ENCODE measurements around the gene HBG1.

HBG1 gene

DNA sequence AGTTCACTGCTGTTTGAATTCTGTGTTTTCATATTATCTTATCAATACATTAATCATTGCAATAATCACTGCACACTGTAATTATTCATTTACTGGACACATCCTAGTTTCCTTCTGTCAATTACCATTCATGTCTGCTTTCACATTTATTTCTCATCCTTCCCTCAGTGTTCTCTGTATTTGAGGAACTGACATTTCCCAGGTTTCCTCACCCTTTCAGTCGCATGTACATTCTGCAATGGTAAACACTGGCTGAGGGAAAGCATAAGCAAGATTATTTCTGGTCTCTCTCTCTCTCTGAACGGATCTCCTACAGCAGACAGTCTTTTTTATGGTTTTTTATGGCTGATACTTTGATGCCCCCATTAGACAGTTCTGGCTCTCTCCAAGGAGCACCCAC lies 11.2 kb downstream of the HBG1 start:
- Histone ChIP-seq H3K79me2 (ENCODE audit: control insufficient read depth, insufficient read depth, low read length, poor library complexity) (no peaks in the 10 kb centered on the region), H3K27ac (ENCODE audit: low read depth, low read length) (no peak overlapping the region), H3K4me3 (ENCODE audit: low read depth, low read length) (no peak overlapping the region), H2BK5ac (ENCODE audit: low read depth, low read length, poor library complexity) (no peak overlapping the region), H2BK120ac (ENCODE audit: insufficient read depth, low read length, poor library complexity) (no peak overlapping the region), H3K23ac (ENCODE audit: low read length) (no peak overlapping the region), H3K18ac (ENCODE audit: low read length) (no peak overlapping the region), H3K9me3 (ENCODE audit: insufficient read depth, low read depth, low read length) (no peaks in the 10 kb centered on the region), H3K79me1 (ENCODE audit: low read length) (no peaks in the 10 kb centered on the region), H2BK12ac (ENCODE audit: low read length) (no peak overlapping the region), H3K36me3 (ENCODE audit: control insufficient read depth in 1 of 2, insufficient read depth in 2 of 2, low read length in 2 of 2) (peaks cover 0 to 1% of the 10 kb centered on the region in 2 experiments), H3K27me3 (ENCODE audit: insufficient read depth, low read length) (no peaks in the 10 kb centered on the region), H2AFZ (ENCODE audit: insufficient read depth, low read length, poor library complexity) (no peak overlapping the region), H2AK5ac (ENCODE audit: low read length) (no peak overlapping the region), H3K4me2 (ENCODE audit: low read length) (no peak overlapping the region), H4K8ac (ENCODE audit: low read depth, low read length) (no peak overlapping the region), H4K91ac (ENCODE audit: low read depth, low read length) (no peak overlapping the region), H4K12ac (ENCODE audit: low read depth, low read length) (no peak overlapping the region), H3K14ac (ENCODE audit: low read length) (no peak overlapping the region), H3K4me1 (ENCODE audit: control insufficient read depth in 1 of 2, insufficient read depth in 2 of 2, low read length in 2 of 2) (no peaks in the 10 kb centered on the region), H3K4ac (ENCODE audit: low read depth, low read length) (no peak overlapping the region), H3K9ac (ENCODE audit: low read length) (no peak overlapping the region)
- no CpG with 5 or more reads among the region's 2 CpGs for WGBS (ENCODE audit: extremely low coverage, insufficient coverage, insufficient read length)
- DNase-seq = no peak

GRCh38 chr11:5237420-5237819 lies 12.2 kb downstream of the HBG1 start:
- Histone ChIP-seq H2BK12ac (ENCODE audit: low read length) (no peak overlapping the region), H3K14ac (ENCODE audit: low read length) (no peak overlapping the region), H3K9ac (ENCODE audit: low read length) (no peak overlapping the region), H2BK120ac (ENCODE audit: insufficient read depth, low read length, poor library complexity) (no peak overlapping the region), H3K27ac (ENCODE audit: low read depth, low read length) (no peak overlapping the region), H3K18ac (ENCODE audit: low read length) (no peak overlapping the region), H4K12ac (ENCODE audit: low read depth, low read length) (no peak overlapping the region), H3K27me3 (ENCODE audit: insufficient read depth, low read length) (no peaks in the 10 kb centered on the region), H3K36me3 (ENCODE audit: control insufficient read depth in 1 of 2, insufficient read depth in 2 of 2, low read length in 2 of 2) (peaks cover 0 to 1% of the 10 kb centered on the region in 2 experiments), H3K4ac (ENCODE audit: low read depth, low read length) (no peak overlapping the region), H3K23ac (ENCODE audit: low read length) (no peak overlapping the region), H3K4me1 (ENCODE audit: control insufficient read depth in 1 of 2, insufficient read depth in 2 of 2, low read length in 2 of 2) (no peaks in the 10 kb centered on the region), H3K79me1 (ENCODE audit: low read length) (no peaks in the 10 kb centered on the region), H4K91ac (ENCODE audit: low read depth, low read length) (no peak overlapping the region), H2AFZ (ENCODE audit: insufficient read depth, low read length, poor library complexity) (no peak overlapping the region), H2AK5ac (ENCODE audit: low read length) (no peak overlapping the region), H3K9me3 (ENCODE audit: insufficient read depth, low read depth, low read length) (peaks cover 1% of the 10 kb centered on the region), H4K8ac (ENCODE audit: low read depth, low read length) (no peak overlapping the region), H2BK5ac (ENCODE audit: low read depth, low read length, poor library complexity) (no peak overlapping the region), H3K4me3 (ENCODE audit: low read depth, low read length) (no peak overlapping the region), H3K79me2 (ENCODE audit: control insufficient read depth, insufficient read depth, low read length, poor library complexity) (no peaks in the 10 kb centered on the region), H3K4me2 (ENCODE audit: low read length) (no peak overlapping the region)
- no CpG with 5 or more reads among the region's 2 CpGs for WGBS (ENCODE audit: extremely low coverage, insufficient coverage, insufficient read length)
- no peak for DNase-seq

DNA sequence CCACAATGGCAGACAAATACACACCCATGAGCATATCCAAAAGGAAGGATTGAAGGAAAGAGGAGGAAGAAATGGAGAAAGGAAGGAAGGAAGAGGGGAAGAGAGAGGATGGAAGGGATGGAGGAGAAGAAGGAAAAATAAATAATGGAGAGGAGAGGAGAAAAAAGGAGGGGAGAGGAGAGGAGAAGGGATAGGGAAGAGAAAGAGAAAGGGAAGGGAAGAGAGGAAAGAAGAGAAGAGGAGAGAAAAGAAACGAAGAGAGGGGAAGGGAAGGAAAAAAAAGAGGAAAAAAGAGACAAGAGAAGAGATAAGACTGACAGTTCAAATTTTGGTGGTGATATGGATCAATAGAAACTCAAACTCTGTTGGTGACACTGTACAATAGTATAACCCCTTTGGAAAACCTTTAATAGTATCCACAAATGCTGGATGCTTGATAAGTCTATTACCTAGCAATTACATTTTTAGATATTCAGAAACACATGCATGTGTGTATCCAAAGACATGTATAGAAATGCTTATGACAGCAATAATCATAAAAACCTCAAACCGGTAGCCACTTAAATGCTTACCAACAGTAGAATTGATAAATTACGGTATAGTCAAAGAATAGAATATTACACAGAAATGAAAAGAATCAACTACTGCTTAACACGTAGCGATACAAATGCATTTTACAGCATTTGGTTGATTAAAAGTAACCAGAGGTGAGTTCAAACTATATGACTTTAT lies 14.1 kb downstream of the HBG1 start:
- H2BK120ac ChIP-seq (ENCODE audit: insufficient read depth, low read length, poor library complexity) = no peak overlapping the region
- no peak overlapping the region for H4K8ac ChIP-seq (ENCODE audit: low read depth, low read length)
- no peak overlapping the region for H3K27ac ChIP-seq (ENCODE audit: low read depth, low read length)
- no peak overlapping the region for H2AFZ ChIP-seq (ENCODE audit: insufficient read depth, low read length, poor library complexity)
- H3K14ac ChIP-seq (ENCODE audit: low read length) = no peak overlapping the region
- DNase-seq = no peak
- H3K79me2 ChIP-seq (ENCODE audit: control insufficient read depth, insufficient read depth, low read length, poor library complexity) = no peaks in the 10 kb centered on the region
- WGBS (ENCODE audit: extremely low coverage, insufficient coverage, insufficient read length) = no CpG with 5 or more reads among the region's 5 CpGs
- H3K4me1 ChIP-seq (ENCODE audit: control insufficient read depth in 1 of 2, insufficient read depth in 2 of 2, low read length in 2 of 2) = no peaks in the 10 kb centered on the region
- H3K79me1 ChIP-seq (ENCODE audit: low read length) = no peaks in the 10 kb centered on the region
- no peaks in the 10 kb centered on the region for H3K27me3 ChIP-seq (ENCODE audit: insufficient read depth, low read length)
- no peak overlapping the region for H2BK12ac ChIP-seq (ENCODE audit: low read length)
- H3K9ac ChIP-seq (ENCODE audit: low read length) = no peak overlapping the region
- no peak overlapping the region for H4K12ac ChIP-seq (ENCODE audit: low read depth, low read length)
- no peak overlapping the region for H4K91ac ChIP-seq (ENCODE audit: low read depth, low read length)
- H3K18ac ChIP-seq (ENCODE audit: low read length) = no peak overlapping the region
- H2AK5ac ChIP-seq (ENCODE audit: low read length) = no peak overlapping the region
- H3K4ac ChIP-seq (ENCODE audit: low read depth, low read length) = no peak overlapping the region
- peaks cover 0 to 1% of the 10 kb centered on the region in 2 experiments for H3K36me3 ChIP-seq (ENCODE audit: control insufficient read depth in 1 of 2, insufficient read depth in 2 of 2, low read length in 2 of 2)
- H2BK5ac ChIP-seq (ENCODE audit: low read depth, low read length, poor library complexity) = no peak overlapping the region
- H3K4me3 ChIP-seq (ENCODE audit: low read depth, low read length) = no peak overlapping the region
- no peak overlapping the region for H3K4me2 ChIP-seq (ENCODE audit: low read length)
- H3K9me3 ChIP-seq (ENCODE audit: insufficient read depth, low read depth, low read length) = peaks cover 1% of the 10 kb centered on the region
- H3K23ac ChIP-seq (ENCODE audit: low read length) = no peak overlapping the region

- no peak within 1 kb of the TSS for H4K12ac ChIP-seq (ENCODE audit: low read depth, low read length)
- WGBS (ENCODE audit: extremely low coverage, insufficient coverage, insufficient read length) = no CpG with 5 or more reads among the region's 2 CpGs
- no peak for DNase-seq
- H3K27me3 ChIP-seq (ENCODE audit: insufficient read depth, low read length) = no peaks in the 10 kb centered on the region
- no peak within 1 kb of the TSS for H2AK5ac ChIP-seq (ENCODE audit: low read length)
- H3K4me1 ChIP-seq (ENCODE audit: control insufficient read depth in 1 of 2, insufficient read depth in 2 of 2, low read length in 2 of 2) = no peaks in the 10 kb centered on the region
- H4K91ac ChIP-seq (ENCODE audit: low read depth, low read length) = no peak within 1 kb of the TSS
- no peak within 1 kb of the TSS for H4K8ac ChIP-seq (ENCODE audit: low read depth, low read length)
- no peak within 1 kb of the TSS for H3K4me3 ChIP-seq (ENCODE audit: low read depth, low read length)
- H3K79me2 ChIP-seq (ENCODE audit: control insufficient read depth, insufficient read depth, low read length, poor library complexity) = no peaks in the 10 kb centered on the region
- H3K36me3 ChIP-seq (ENCODE audit: control insufficient read depth in 1 of 2, insufficient read depth in 2 of 2, low read length in 2 of 2) = peaks cover 0 to 1% of the 10 kb centered on the region in 2 experiments
- H3K79me1 ChIP-seq (ENCODE audit: low read length) = no peaks in the 10 kb centered on the region
- H3K14ac ChIP-seq (ENCODE audit: low read length) = no peak within 1 kb of the TSS
- H2BK12ac ChIP-seq (ENCODE audit: low read length) = no peak within 1 kb of the TSS
- no peak within 1 kb of the TSS for H3K9ac ChIP-seq (ENCODE audit: low read length)
- no peak within 1 kb of the TSS for H2BK5ac ChIP-seq (ENCODE audit: low read depth, low read length, poor library complexity)
- H3K9me3 ChIP-seq (ENCODE audit: insufficient read depth, low read depth, low read length) = peaks cover 1% of the 10 kb centered on the region
- no peak within 1 kb of the TSS for H3K23ac ChIP-seq (ENCODE audit: low read length)
- no peak within 1 kb of the TSS for H3K4ac ChIP-seq (ENCODE audit: low read depth, low read length)
- H2AFZ ChIP-seq (ENCODE audit: insufficient read depth, low read length, poor library complexity) = no peak within 1 kb of the TSS
- no peak within 1 kb of the TSS for H3K18ac ChIP-seq (ENCODE audit: low read length)
- H3K27ac ChIP-seq (ENCODE audit: low read depth, low read length) = no peak within 1 kb of the TSS
- H2BK120ac ChIP-seq (ENCODE audit: insufficient read depth, low read length, poor library complexity) = no peak within 1 kb of the TSS
- H3K4me2 ChIP-seq (ENCODE audit: low read length) = no peak within 1 kb of the TSS
These were observed 15.2 kb downstream of the HBG1 start, which contains the start of gene HBD for GRCh38 chr11:5234381-5234834. HBD (minus strand) TSS chr11:5234483; CDS start chr11:5234433, 50 bp downstream.

Data from trophoblast cell (in vitro differentiated cells and primary cell).